ENCODE data around the gene SLC17A4. TPM values are rescaled to one million over a fixed set of nuclear protein-coding genes. Genes with fewer than 3 reads are reported as not detected.

The SLC17A4 gene
- polyA plus RNA-seq, 2 of the 4 experiments (the other 2 are of a cell fraction): 0.04 to 0.05 TPM

DNA sequence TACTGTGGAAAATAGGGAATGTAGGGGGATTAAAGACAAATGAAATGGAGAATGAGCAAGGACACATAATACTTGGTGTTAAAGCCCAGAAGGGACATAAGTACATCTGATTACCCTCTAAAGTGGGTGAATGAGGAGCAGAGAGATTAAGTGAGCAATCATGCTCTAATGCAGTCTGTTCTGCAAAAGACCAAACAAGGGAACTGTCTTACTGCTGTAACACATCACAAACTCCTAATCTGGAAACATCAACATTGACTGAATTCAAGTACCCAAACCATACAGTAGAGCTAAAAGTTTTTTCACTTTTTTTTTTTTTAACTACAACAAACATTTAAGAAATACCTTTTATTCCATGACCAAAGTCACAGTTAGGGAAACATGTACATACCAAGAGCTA lies 19.3 kb upstream of the SLC17A4 start:
- TF ChIP-seq, protein P1, sequence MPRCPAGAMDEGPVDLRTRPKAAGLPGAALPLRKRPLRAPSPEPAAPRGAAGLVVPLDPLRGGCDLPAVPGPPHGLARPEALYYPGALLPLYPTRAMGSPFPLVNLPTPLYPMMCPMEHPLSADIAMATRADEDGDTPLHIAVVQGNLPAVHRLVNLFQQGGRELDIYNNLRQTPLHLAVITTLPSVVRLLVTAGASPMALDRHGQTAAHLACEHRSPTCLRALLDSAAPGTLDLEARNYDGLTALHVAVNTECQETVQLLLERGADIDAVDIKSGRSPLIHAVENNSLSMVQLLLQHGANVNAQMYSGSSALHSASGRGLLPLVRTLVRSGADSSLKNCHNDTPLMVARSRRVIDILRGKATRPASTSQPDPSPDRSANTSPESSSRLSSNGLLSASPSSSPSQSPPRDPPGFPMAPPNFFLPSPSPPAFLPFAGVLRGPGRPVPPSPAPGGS (IDR thresholded peaks at IDR 0.05): no peak
- TF ChIP-seq, protein P2, sequence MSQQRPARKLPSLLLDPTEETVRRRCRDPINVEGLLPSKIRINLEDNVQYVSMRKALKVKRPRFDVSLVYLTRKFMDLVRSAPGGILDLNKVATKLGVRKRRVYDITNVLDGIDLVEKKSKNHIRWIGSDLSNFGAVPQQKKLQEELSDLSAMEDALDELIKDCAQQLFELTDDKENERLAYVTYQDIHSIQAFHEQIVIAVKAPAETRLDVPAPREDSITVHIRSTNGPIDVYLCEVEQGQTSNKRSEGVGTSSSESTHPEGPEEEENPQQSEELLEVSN (IDR thresholded peaks at IDR 0.05; ENCODE audit: borderline replicate concordance, low read depth): no peak
- TF ChIP-seq HEYL (CRISPR knock-in tag; IDR thresholded peaks at IDR 0.05) (no peak), CHD4 (IDR thresholded peaks at IDR 0.05; ENCODE audit: borderline replicate concordance) (no peak)
- no peak for ATAC-seq
- Histone ChIP-seq H3K4me3 (no peak overlapping the region), H3K27ac (no peak overlapping the region), H3K4me2 (no peak overlapping the region), H3K4me1 (no peaks in the 10 kb centered on the region), H3K9me3 (peaks cover 16% of the 10 kb centered on the region; the same call in 2 of the 3 replicates)
- DNase-seq (ENCODE audit: low read depth in 1 of 2, low spot score in 1 of 2): no peak
- CTCF ChIA-PET: no interaction called here
- POLR2A ChIA-PET: no interaction called here
- FAIRE-seq: no peak

DNA sequence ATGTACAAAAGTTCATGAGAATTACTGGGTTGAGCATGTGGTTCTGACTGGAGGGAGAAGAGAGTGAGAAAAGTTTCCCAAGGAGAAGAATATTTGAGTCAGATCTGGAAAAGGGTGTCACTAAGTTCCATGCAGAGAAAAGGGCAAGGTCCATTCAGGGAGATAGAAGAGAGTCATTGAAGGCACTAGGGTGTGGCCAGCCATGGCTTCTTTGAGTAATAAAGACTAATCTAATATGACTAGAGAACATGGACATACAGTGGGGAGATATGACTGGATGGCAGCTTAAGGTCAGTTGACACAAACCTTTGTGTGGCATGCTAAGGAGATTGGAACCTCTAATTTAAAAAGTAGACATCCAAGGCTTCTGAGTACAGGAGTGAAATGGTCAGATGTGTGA lies 10.7 kb upstream of the SLC17A4 start:
- Histone ChIP-seq H3K27ac (no peak overlapping the region), H3K4me2 (peak overlapping the region; percentile 28; the same call in 2 of the 3 replicates), H3K4me1 (peaks cover 4% of the 10 kb centered on the region; the same call in 1 of the 3 replicates), H3K4me3 (no peak overlapping the region), H3K9me3 (no peaks in the 10 kb centered on the region)
- ChIA-PET CTCF (interaction anchor here (0.7 kb wide), 1 partner anchor 37 kb away, joined by 3 read pairs; no protein-coding TSS in a partner anchor), POLR2A (no interaction called here)
- TF ChIP-seq, protein P3, sequence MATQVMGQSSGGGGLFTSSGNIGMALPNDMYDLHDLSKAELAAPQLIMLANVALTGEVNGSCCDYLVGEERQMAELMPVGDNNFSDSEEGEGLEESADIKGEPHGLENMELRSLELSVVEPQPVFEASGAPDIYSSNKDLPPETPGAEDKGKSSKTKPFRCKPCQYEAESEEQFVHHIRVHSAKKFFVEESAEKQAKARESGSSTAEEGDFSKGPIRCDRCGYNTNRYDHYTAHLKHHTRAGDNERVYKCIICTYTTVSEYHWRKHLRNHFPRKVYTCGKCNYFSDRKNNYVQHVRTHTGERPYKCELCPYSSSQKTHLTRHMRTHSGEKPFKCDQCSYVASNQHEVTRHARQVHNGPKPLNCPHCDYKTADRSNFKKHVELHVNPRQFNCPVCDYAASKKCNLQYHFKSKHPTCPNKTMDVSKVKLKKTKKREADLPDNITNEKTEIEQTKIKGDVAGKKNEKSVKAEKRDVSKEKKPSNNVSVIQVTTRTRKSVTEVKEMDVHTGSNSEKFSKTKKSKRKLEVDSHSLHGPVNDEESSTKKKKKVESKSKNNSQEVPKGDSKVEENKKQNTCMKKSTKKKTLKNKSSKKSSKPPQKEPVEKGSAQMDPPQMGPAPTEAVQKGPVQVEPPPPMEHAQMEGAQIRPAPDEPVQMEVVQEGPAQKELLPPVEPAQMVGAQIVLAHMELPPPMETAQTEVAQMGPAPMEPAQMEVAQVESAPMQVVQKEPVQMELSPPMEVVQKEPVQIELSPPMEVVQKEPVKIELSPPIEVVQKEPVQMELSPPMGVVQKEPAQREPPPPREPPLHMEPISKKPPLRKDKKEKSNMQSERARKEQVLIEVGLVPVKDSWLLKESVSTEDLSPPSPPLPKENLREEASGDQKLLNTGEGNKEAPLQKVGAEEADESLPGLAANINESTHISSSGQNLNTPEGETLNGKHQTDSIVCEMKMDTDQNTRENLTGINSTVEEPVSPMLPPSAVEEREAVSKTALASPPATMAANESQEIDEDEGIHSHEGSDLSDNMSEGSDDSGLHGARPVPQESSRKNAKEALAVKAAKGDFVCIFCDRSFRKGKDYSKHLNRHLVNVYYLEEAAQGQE (IDR thresholded peaks at IDR 0.05): no peak
- TF ChIP-seq FOSB (CRISPR knock-in tag; IDR thresholded peaks at IDR 0.05) (no peak), RAD21 (conservative IDR thresholded peaks at IDR 0.05 in 1 of 2, IDR thresholded peaks at IDR 0.05 in 1 of 2) (no peak), CBX8 (IDR thresholded peaks at IDR 0.05) (no peak), TP53 (CRISPR knock-in tag; IDR thresholded peaks at IDR 0.05) (no peak), EP300 (IDR thresholded peaks at IDR 0.05) (no peak)
- ATAC-seq (no peak), DNase-seq (ENCODE audit: low read depth in 1 of 2, low spot score in 1 of 2) (peak in 1 of 2 experiments; percentile 21), FAIRE-seq (no peak)

DNA sequence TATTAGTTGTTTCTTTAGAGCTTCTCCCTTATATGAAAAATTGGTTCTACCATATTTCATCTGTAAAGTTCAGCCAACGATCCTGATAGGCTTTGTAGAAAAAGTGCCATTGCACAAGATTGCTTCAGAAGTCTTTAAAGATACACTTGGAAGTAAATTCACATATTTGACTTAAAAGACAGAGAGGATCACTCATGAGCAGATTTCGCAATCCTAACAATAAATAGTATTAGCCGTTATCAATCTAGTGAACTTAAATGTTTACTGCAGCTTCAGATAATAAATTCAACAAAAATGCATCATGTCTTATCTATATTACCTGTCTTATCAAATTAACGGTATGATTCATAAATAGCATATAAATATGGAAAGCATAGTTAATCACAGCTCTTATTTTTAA lies 8.7 kb upstream of the SLC17A4 start:
- Histone ChIP-seq H3K4me2 (no peak overlapping the region), H3K9me3 (no peaks in the 10 kb centered on the region), H3K27ac (no peak overlapping the region), H3K4me3 (no peak overlapping the region), H3K4me1 (peaks cover 4% of the 10 kb centered on the region; the same call in 1 of the 3 replicates)
- DNase-seq (ENCODE audit: low read depth in 1 of 2, low spot score in 1 of 2): no peak
- no peak for FAIRE-seq
- peak; percentile 46 to 48; a peak in 2 of 4 replicates for TF ChIP-seq CEBPB (IDR thresholded peaks at IDR 0.05)
- TF ChIP-seq, protein P2 (IDR thresholded peaks at IDR 0.05; ENCODE audit: borderline replicate concordance, low read depth): no peak
- WGBS (ENCODE audit: missing lambda C conversion rate): 65% methylated on average over 4 of the region's 4 CpGs
- CTCF ChIA-PET: no interaction called here
- no peak for ATAC-seq
- POLR2A ChIA-PET: no interaction called here

DNA sequence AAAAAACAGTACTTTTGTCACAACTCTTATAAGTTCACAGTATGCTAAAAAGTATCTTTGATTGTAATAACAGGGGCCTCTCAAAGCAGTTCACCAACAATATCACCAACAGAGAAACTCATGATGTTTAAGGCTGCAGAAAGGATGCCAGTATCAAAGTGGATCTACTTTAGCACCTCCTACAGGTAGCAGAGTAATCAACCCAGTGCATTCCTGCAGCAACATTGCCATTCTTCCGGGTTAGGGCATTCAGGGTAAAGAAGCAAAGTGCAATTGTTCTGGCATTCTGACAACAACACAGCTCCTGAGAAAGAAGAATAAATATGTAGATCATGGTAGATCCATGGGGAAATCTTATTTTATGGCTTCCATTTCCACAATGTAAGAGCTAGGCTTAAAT lies 7.6 kb upstream of the SLC17A4 start:
- CTCF ChIA-PET: no interaction called here
- DNase-seq (ENCODE audit: low read depth in 1 of 2, low spot score in 1 of 2) (no peak), FAIRE-seq (no peak)
- TF ChIP-seq KDM1A (IDR thresholded peaks at IDR 0.05; ENCODE audit: low read depth) (no peak), POLR2AphosphoS2 (conservative IDR thresholded peaks at IDR 0.05; ENCODE audit: low read length) (no peak), EHMT2 (IDR thresholded peaks at IDR 0.05; ENCODE audit: low read depth) (no peak), ZFP36 (IDR thresholded peaks at IDR 0.05; ENCODE audit: borderline replicate concordance, partially characterized antibody) (no peak), FOSL2 (IDR thresholded peaks at IDR 0.05) (no peak), FOSL2 (CRISPR knock-in tag; IDR thresholded peaks at IDR 0.05) (no peak), HEYL (CRISPR knock-in tag; IDR thresholded peaks at IDR 0.05) (no peak), FOSB (CRISPR knock-in tag; IDR thresholded peaks at IDR 0.05) (no peak), ZSCAN20 (CRISPR knock-in tag; IDR thresholded peaks at IDR 0.05) (no peak), EP300 (IDR thresholded peaks at IDR 0.05) (no peak), HDAC2 (IDR thresholded peaks at IDR 0.05) (no peak), SMC3 (IDR thresholded peaks at IDR 0.05) (no peak), FOXS1 (CRISPR knock-in tag; IDR thresholded peaks at IDR 0.05) (no peak)
- TF ChIP-seq, protein P3 (IDR thresholded peaks at IDR 0.05): no peak

More for the DNA sequence above, 7.6 kb upstream of the SLC17A4 start:
- H3K4me2 ChIP-seq: no peak overlapping the region
- ATAC-seq: no peak
- H3K9me3 ChIP-seq: no peaks in the 10 kb centered on the region
- POLR2A ChIA-PET: no interaction called here
- no peak overlapping the region for H3K27ac ChIP-seq
- 31% methylated on average over 1 of the region's 1 CpG for WGBS (ENCODE audit: missing lambda C conversion rate)
- peaks cover 4% of the 10 kb centered on the region; the same call in 1 of the 3 replicates for H3K4me1 ChIP-seq
- no peak overlapping the region for H3K4me3 ChIP-seq

Measured in A549 (cell line).